ENCODE data around the gene CACNA1G. TPM values are rescaled to one million over a fixed set of nuclear protein-coding genes. Genes with fewer than 3 reads are reported as not detected.

CACNA1G gene
- total and polyA plus RNA-seq, 9 of the 15 experiments (the other 6 are each of a cell fraction or from before 2014, with no cell fraction given) = 0.01 TPM; not detected in 8

DNA sequence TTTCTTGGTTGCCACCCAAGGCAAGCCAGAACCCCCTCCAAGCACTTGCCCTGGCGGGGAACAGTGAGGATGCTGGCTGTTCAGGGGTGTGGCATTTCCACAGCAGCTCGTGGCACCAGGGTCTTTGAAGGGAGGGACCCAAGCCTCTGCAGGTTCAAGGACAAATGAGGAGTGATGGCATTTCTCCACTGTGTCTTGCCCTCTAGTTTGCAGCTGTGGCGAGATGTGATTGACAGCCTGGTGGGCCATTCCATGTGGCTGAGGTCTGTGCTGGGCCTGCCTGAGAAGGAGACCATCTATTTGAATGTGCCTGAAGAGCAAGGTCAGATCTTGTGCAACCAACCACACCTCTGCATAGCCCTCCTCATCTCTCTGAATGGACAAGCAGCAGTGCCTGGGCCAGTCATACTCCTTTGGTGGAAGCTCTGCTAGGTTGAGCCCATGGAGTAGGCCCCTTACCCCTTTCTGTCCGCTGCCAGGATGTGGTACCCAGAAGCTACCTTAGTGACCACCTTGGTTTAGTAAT is 32.5 kb upstream of the CACNA1G start:
- BruUV-seq (replicated peaks) = no TSS peak
- H3K79me2 ChIP-seq (ENCODE audit: control insufficient read depth, insufficient read depth, low read length) = no peaks in the 10 kb centered on the region
- no peak overlapping the region for H3K4me2 ChIP-seq (ENCODE audit: insufficient read depth, low read length)
- no peaks in the 10 kb centered on the region for H3K36me3 ChIP-seq (ENCODE audit: control insufficient read depth, insufficient read depth, low read length)
- no peak overlapping the region for H3K27ac ChIP-seq (ENCODE audit: extremely low read depth, low read depth, low read length)
- in situ Hi-C loops (cut with MboI) (no loop called here), intact Hi-C loops (cut with micrococcal nuclease) (no loop called here)
- H4K20me1 ChIP-seq (replicated peaks; ENCODE audit: control insufficient read depth, insufficient read depth, low read length) = 0 out of 2 replicates have a peak, but pooled peaks cover 7% of the 10 kb centered on the region
- WGBS (ENCODE audit: insufficient coverage, low coverage, missing lambda C conversion rate) = 4% methylated on average over 4 of the region's 4 CpGs
- DNase-seq (ENCODE audit: extremely low read depth in 1 of 4, low spot score in 3 of 4) (no peak), ATAC-seq (no peak), FAIRE-seq (no peak)
- no peaks in the 10 kb centered on the region for H3K9me3 ChIP-seq (replicated peaks; ENCODE audit: control insufficient read depth, insufficient read depth, low read depth, low read length)
- TF ChIP-seq PHF21A (IDR thresholded peaks at IDR 0.05; ENCODE audit: borderline replicate concordance, low read depth) = no peak
- TF ChIP-seq FOXP1 (CRISPR knock-in tag; IDR thresholded peaks at IDR 0.05) = no peak
- no peak for TF ChIP-seq FOXA1 (IDR thresholded peaks at IDR 0.05; ENCODE audit: borderline replicate concordance)
- TF ChIP-seq ZNF717 (CRISPR knock-in tag; IDR thresholded peaks at IDR 0.05) = no peak
- TF ChIP-seq TCF7L2 (IDR thresholded peaks at IDR 0.05; ENCODE audit: low read depth, low read length) = no peak
- TF ChIP-seq ZC3H11A (IDR thresholded peaks at IDR 0.05; ENCODE audit: low read depth, low read length) = no peak
- ChIA-PET CTCF (ENCODE audit: low intra/inter-chr PET ratio) (no interaction called here), POLR2A (interaction anchor here (0.6 to 1.0 kb wide), 3 partner anchors 16 to 813 kb away, joined by 3 read pairs; no protein-coding TSS in a partner anchor)
- peaks cover 0 to 10% of the 10 kb centered on the region in 2 experiments; a peak in 2 of 5 replicates for H3K4me1 ChIP-seq (replicated peaks in 1 of 2; ENCODE audit: control insufficient read depth in 2 of 2, insufficient read depth in 2 of 2, low read length in 2 of 2)
- no peak overlapping the region for H3K9ac ChIP-seq (ENCODE audit: insufficient read depth in 1 of 2, low read depth in 2 of 2, low read length in 2 of 2)
- no peak overlapping the region for H2AFZ ChIP-seq (ENCODE audit: low read depth, low read length)
- H3K4me3 ChIP-seq = no peak overlapping the region
- no peaks in the 10 kb centered on the region for H3K9me1 ChIP-seq (ENCODE audit: control insufficient read depth, insufficient read depth, low read length)
- H3K27me3 ChIP-seq (ENCODE audit: control insufficient read depth in 2 of 2, insufficient read depth in 2 of 2, low read length in 2 of 2) = peaks cover 32 to 52% of the 10 kb centered on the region in 2 experiments; a peak in 4 of 5 replicates

DNA sequence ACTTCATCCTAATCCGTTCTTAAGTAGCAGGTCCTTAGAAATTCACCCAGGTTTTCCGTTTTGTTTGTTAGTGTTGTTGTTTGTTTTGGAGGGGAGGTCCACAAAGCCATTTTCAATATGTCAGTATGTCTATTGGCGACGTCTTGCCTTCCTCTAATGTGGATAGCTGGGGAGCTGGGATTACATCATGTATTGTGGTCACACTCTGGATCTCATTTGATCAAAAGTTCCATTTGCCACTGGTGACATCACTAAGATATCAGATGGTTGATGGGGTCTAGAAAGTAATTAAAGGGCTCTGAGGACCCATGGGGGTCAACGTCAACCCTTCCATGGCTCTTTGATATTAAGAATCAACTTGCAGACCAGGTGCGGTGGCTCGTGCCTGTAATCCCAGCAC is 30.7 kb upstream of the CACNA1G start:
- no peak for FAIRE-seq

More for the DNA sequence above, 30.7 kb upstream of the CACNA1G start:
- no peak overlapping the region for H3K4me3 ChIP-seq
- ChIA-PET POLR2A (interaction anchor here (1.6 kb wide), 1 partner anchor 37 kb away, joined by 3 read pairs; no protein-coding TSS in a partner anchor), CTCF (ENCODE audit: low intra/inter-chr PET ratio) (no interaction called here)
- no peak overlapping the region for H2AFZ ChIP-seq (ENCODE audit: low read depth, low read length)
- no peak for DNase-seq (ENCODE audit: extremely low read depth in 1 of 4, low spot score in 3 of 4)
- peaks cover 12% of the 10 kb centered on the region; the same call in 1 of the 2 replicates for H4K20me1 ChIP-seq (replicated peaks; ENCODE audit: control insufficient read depth, insufficient read depth, low read length)
- no peak overlapping the region for H3K9ac ChIP-seq (ENCODE audit: insufficient read depth in 1 of 2, low read depth in 2 of 2, low read length in 2 of 2)
- H3K79me2 ChIP-seq (ENCODE audit: control insufficient read depth, insufficient read depth, low read length) = no peaks in the 10 kb centered on the region
- H3K4me1 ChIP-seq (replicated peaks in 1 of 2; ENCODE audit: control insufficient read depth in 2 of 2, insufficient read depth in 2 of 2, low read length in 2 of 2) = peaks cover 0 to 25% of the 10 kb centered on the region in 2 experiments; a peak in 3 of 5 replicates
- H3K27ac ChIP-seq (ENCODE audit: extremely low read depth, low read depth, low read length) = no peak overlapping the region
- BruUV-seq (replicated peaks) = no TSS peak
- H3K9me1 ChIP-seq (ENCODE audit: control insufficient read depth, insufficient read depth, low read length) = no peaks in the 10 kb centered on the region
- peaks cover 37 to 52% of the 10 kb centered on the region in 2 experiments; a peak in 4 of 5 replicates for H3K27me3 ChIP-seq (ENCODE audit: control insufficient read depth in 2 of 2, insufficient read depth in 2 of 2, low read length in 2 of 2)
- H3K9me3 ChIP-seq (replicated peaks; ENCODE audit: control insufficient read depth, insufficient read depth, low read depth, low read length) = no peaks in the 10 kb centered on the region
- in situ Hi-C loops (cut with MboI) (no loop called here), intact Hi-C loops (cut with micrococcal nuclease) (no loop called here)
- WGBS (ENCODE audit: insufficient coverage, low coverage, missing lambda C conversion rate) = 4% methylated on average over 7 of the region's 7 CpGs
- no peaks in the 10 kb centered on the region for H3K36me3 ChIP-seq (ENCODE audit: control insufficient read depth, insufficient read depth, low read length)
- TF ChIP-seq ZNF124 (CRISPR knock-in tag; IDR thresholded peaks at IDR 0.05) (no peak), CEBPG (CRISPR knock-in tag; IDR thresholded peaks at IDR 0.05) (no peak), CEBPG (tag; conservative IDR thresholded peaks at IDR 0.05 in 1 of 2, IDR thresholded peaks at IDR 0.05 in 1 of 2) (peak in 1 of 2 experiments; percentile 44; a peak in 1 of 4 replicates)
- H3K4me2 ChIP-seq (ENCODE audit: insufficient read depth, low read length) = no peak overlapping the region
- no peak for ATAC-seq
